ENCODE data around the gene CAV3. TPM values are rescaled to one million over a fixed set of nuclear protein-coding genes. Genes with fewer than 3 reads are reported as not detected.

CAV3 gene
- total RNA-seq, 1 donor: not detected

DNA sequence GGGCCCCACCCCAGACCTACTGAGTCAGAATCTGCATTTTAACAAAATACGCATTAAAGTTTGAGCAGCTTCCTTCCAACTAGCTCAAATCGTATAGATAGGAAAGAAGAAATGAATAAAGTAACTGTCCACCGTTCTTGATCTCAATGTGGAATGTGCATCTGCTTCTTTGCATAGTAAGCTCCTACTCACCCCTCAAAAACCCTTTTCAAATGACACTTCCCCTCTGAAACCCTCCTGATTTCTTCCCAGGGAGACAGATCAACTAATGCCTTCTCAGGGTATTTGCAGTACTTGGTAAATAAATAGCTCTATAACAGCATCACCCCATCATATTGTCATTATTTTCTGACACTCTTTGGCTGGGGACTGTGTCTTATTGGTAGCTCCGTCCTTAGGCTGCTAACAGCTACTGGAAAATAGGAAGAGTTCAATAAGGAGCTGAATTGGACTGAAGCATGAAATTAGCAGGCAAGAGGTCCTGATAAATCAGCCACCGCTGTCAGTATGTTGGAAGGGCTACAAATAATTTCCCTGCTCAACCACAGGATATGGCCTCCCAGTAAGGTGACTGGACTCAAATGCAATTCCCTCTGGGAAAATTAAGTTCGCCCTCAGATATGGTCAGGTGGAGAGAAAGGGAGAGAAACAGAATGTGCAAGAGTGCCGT, 25.6 kb downstream of the CAV3 start:
- DNase-seq (ENCODE audit: low read depth in 2 of 3, low spot score in 2 of 3): no peak

DNA sequence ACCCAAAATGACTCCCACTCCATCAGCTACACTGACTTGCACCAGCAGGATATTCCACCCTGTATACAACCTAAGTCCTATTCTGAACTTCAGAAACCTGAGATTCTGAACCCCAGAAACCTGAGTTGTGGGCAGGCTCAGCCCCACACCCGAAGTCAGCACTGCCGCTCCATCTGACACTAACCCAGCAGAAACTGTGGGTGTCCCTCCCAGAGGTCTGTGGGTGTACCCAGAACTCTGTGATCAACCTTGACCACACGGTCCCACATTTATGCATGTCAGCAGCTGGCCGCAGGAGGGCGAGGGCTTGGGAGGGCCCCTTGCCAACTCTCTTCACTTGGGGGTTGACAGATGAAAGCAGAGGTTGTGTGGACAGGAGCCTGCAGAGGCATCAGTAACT, 26.5 kb downstream of the CAV3 start:
- DNase-seq (ENCODE audit: low read depth in 2 of 3, low spot score in 2 of 3): no peak

DNA sequence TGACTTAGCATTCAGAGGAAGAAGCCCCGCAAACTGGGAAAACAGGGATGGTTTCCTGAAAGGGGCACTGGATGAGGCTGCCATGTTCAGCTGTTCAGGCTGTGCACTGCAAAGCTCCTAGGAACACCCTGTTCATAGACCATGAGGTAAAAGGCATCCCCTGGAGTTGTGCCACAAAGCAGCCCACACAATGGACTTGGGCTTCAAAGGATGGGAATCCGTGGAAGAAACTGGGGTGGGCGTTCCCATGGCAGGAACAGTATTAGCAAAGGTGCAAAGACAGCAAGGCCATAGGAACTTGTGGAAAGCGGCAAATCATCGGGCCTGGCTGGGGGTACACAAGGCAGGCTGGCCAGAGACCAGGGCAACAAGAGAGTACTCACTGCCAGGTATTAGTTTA, 26.9 kb downstream of the CAV3 start:
- no peak for DNase-seq (ENCODE audit: low read depth in 2 of 3, low spot score in 2 of 3)

DNA sequence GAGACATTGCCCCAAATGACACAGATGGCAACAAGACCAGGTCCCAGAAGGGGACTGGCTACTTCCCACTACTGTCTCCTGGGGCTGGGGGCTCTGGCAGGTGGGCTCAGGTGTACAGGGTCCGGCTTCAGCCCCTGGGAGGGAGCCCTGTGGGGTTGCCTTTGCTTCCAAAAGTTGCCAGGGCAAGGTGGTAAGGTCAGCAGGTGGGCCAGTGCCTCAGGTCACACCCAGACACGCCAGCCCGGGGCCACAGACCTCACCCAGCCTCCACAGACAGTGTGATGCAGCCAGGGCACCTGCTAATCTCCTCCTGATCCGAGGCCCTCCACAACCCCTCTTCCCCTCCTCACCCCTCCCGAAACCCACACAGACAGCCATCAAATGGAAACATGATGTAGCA, 28.3 kb downstream of the CAV3 start:
- DNase-seq (ENCODE audit: low read depth in 2 of 3, low spot score in 2 of 3): no peak

DNA sequence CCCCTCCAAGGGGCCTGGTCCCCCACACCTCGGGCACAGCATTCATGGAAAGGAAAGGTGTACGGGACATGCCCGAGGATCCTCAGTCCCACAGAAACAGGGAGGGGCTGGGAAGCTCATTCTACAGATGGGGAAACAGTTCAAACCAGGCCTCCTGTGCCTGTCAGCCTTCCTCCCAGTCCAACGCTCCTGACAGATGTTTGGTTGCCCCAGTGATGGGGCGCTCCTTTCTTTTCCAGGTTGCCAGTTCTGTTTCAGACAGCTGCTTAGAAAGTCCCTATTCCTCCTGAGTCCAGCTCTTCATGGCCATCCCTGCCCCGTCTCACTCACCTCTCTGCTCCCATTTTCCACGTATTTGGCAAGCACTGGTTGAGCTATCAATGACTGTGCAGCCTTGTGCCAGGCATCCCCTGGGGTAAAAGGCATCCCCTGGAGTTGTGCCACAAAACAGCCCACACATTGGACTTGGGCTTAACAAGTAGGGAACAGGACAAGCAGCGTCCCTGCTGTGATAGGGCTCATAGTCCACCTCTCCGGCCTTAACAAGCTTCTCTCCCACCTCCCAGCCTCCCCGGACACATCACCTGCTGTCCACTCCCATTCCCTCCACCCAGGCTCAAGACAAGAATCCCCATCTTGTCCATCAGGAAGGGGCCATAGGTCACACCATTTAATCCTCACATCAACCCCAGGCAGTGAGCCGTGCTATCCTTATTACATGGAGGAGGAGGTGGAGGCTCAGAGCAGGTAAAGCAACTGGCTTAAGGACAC, 29.2 kb downstream of the CAV3 start:
- no peak for DNase-seq (ENCODE audit: low read depth in 2 of 3, low spot score in 2 of 3)

DNA sequence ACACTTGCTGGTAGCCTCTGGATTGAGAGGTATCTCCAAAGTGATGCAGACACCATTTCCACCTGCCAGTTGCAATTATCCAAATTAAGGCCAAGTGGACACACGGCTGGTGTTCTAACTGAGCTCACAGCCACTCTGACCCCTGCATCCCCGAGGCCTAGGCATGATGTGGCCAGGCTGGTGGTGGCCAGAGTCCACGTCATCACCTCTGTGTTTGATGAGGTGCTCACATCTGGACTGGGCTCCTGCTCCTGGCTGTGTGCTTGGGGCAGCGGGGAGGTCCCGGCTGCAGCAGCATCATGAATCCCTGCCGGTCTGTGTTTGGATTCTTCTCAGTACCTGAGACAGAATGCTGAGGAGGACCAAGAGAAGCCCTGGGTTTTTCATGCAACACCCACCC, 30.9 kb downstream of the CAV3 start:
- DNase-seq (ENCODE audit: low read depth in 2 of 3, low spot score in 2 of 3): no peak

DNA sequence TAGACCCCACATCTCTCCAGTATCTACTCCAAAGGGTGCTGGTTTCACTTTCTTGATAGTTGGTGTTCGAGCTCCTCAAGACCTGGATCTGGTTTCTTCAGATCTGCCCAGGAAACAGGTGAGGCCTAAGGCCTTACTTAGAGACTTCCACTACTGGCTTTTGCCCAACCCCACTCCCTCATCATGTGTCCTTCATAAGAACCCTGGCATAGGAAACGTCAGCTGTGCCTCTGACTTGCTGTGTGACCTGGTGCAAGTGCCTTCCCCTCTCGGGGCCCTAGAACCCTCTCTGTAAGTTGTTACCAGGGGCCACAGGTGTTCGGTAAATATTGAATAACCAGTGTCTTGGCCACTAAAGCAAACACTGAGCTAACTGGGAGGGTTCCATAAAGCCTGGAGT, 31.9 kb downstream of the CAV3 start:
- DNase-seq (ENCODE audit: low read depth in 2 of 3, low spot score in 2 of 3): no peak

DNA sequence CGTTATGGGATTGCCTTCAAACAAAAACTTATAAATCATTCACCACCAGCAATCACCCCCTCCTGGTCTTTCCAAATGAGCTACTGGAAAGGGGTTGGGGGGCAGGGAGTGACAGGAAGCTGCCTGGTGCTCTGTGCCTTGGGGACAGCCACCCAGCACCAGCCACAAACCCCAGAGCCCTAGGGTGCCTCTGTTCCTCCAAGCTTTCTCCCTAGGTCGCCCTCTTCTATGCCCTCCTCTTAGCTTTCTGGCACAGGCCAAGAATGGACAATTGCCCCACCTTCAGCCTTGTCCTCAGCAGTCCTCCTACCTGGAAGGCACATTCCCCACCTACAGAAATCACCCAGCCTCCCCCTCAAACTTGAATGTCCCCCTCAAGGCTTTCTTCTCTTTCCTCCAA, 32.5 kb downstream of the CAV3 start:
- DNase-seq (ENCODE audit: low read depth in 2 of 3, low spot score in 2 of 3): no peak

DNA sequence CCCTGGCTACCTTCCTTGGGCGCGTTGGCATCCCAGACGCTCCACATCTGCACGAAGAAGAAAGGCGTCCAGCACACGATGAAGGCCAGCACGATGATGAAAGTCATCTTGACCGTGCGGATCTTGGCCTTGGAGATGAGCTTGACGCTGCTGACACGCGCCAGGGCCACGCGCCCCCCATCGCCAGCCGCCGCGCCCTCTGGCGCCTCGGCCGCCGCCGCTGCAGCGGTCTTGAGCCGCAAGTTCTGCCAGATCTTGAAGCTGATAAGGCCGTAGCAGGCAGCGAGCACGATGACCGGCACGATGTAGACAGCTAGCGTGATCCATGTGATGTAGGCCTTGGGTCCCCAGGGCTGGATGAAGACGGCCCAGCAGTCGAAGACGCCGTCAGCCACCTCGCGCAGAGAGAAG, 33.7 kb downstream of the CAV3 start:
- DNase-seq (ENCODE audit: low read depth in 2 of 3, low spot score in 2 of 3): peak in 1 of 3 donors; percentile 9

DNA sequence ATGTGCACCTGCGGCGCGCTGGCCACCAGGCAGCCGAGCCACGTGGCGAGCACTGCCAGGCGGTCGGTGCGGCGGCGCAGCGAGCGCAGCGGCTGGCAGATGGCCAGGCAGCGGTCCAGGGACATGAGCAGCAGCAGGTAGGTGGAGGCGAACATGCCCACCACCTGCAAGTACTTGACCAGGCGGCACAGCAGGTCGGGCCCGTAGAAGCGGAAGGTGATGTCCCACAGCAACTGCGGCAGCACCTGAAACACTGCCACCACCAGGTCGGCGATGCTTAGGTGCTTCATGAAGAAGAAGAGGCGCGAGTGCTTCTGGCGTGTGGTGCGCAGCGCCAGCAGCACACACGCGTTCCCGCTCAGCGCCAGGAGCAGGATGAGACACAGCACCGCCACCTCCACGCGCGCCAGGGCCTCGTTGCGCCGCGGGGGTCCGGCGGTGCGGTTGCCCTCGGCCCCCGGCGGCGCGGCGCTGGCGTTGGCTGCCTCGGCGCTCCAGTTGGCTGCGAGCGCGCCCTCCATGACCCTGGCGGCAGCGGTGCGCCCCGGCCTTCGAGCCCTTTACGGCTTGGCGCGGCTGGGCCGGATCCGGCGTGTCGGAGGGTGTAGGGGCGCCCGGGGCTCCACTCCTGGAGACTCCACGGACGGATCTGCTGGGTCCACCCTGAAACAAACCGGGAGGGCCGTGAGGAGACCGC, 34.2 kb downstream of the CAV3 start:
- DNase-seq (ENCODE audit: low read depth in 2 of 3, low spot score in 2 of 3): peak in 2 of 3 donors; percentile 39 to 53

DNA sequence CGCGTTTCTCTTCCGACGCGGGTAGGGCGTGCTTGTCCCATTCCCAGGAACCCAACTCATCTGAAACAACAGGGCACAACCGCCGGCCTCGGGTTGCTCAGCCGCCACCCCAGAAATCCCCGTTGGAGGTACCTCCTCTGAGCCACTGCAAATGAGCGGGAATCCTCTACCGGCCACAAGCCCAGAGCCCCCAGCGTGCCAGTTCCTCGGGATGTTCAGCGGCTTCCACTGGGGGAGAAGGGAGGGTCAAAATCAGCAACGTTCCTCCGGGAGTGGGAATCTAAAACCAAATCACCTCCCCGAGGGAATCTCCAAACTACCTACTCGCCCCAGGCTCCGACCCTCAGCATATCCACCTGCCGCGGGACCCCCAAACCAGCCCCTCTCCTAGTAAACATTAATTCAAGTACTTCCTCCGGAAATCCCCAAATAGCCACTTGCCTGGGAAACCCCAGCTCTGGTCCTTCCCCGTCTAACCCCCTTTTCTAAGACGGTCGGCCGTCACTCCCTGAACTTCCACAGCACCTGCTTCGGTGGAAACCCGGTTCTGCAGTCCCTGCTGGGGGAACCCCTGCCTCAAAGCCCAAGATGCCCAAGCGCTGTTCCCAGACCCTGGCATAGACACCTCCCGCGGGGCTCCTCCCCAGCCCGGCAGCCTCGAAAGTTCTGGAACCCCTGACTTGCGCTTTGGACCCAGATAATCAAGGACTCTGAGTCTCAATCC, 34.9 kb downstream of the CAV3 start:
- peak in 2 of 3 donors; percentile 5 to 8 for DNase-seq (ENCODE audit: low read depth in 2 of 3, low spot score in 2 of 3)

DNA sequence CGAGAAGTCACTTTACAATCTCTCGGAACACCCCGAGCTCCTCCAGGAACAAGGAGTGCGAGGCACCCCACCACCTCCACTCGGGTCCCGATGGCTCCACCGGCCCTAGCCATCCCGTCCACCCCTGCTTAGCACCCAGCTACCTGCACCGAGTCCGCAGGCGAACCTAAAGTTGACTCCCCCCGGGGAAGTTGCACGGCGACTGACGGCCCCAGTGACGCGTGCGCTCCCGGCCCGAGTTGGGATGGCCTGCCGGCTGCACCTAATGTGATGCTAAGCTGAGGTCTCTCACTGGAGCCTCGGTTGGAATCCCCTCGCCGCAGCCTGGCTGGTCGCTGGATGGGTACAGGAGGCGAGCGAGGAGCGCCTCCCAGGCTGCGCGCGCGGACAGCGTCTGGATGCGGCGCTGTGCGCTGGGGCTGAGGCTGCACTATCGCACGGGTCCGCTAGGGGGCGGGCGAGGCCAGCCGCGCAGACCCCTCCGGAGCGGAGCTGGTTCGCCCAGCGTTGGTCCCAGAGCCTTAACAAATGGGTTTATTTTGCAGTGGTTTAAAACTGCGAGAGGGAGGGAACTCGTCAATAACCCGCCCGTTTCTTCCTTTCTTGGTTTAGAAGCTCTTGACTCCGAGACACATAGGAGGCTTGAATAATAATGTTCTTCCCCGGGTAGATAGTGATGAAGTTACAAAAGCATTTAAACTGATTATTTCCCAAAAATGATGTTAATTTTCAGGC, 35.7 kb downstream of the CAV3 start, which contains the start of gene OXTR:
TSS of gene OXTR (minus strand) at position 526 of the 735 bp plus-strand sequence. CDS start 1,426 bp downstream, outside the sequence.
- peak in 2 of 3 donors; percentile 46 to 68 for DNase-seq (ENCODE audit: low read depth in 2 of 3, low spot score in 2 of 3)

DNA sequence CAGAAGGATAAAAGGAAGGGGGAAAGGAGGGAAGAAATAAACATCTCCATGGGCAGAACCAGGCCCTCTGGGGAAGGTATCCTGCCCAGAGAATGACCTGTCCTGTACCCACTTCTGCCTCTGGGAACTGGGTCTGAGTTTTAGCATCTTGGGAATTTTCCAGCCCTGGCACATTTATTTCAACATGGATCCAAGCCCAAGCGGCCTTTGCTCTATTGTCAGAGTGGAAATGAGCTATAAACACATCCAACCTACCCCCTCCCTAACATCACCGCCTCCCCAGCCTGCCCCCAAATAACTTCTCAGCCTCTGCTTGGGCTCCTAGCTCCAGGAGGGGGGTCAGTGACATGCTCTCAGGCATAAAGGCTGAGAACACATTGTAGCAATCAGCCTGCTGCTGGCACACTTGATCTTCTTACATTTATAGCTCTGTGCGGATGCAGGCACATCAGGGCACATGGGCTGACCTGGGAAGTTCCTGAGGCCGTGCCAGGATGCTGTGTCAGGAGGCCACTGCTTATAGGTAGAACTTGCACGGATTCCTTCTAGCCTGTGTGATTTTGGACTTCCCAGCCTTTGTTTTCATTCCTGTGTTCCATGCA, 40.4 kb downstream of the CAV3 start:
- no peak for DNase-seq (ENCODE audit: low read depth in 2 of 3, low spot score in 2 of 3)

DNA sequence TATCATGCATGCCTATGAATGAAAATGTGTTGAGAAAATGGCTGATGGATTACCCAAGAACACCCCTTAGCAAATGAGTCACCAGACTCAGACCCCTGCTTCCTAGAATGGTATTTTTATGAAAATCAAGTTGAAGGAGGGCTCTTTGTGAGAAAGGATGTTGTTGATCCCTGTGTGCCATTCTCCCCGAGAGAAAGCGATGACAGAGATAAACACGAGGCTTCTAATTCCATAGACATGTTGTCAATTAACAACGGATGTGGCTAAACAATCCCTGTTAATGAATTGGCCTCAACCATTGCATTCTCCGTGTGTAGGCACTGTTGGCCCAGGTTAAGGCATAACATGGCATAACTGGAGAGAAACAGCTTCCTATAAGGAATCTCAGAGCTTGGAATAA, 41.6 kb downstream of the CAV3 start:
- DNase-seq (ENCODE audit: low read depth in 2 of 3, low spot score in 2 of 3): no peak

DNA sequence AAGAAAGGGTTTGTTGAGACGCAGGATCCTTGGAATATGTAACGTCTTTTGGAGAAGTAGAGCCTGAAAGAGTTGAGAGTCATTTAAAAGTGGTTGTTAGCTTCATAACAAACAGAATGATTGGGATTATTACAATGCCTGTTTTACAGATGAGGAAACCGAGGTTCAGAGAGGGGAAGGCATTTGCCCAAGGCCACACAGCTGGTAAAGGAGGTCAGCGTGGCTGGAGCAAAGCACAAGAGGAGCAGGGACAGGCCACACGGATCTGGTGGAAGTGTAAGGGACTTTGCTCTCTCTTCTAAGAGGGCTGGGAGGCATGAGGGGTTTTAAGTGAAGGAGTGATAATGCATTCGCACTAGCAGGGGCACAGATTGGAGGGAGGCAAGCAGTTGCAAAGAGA, 42.0 kb downstream of the CAV3 start:
- no peak for DNase-seq (ENCODE audit: low read depth in 2 of 3, low spot score in 2 of 3)

DNA sequence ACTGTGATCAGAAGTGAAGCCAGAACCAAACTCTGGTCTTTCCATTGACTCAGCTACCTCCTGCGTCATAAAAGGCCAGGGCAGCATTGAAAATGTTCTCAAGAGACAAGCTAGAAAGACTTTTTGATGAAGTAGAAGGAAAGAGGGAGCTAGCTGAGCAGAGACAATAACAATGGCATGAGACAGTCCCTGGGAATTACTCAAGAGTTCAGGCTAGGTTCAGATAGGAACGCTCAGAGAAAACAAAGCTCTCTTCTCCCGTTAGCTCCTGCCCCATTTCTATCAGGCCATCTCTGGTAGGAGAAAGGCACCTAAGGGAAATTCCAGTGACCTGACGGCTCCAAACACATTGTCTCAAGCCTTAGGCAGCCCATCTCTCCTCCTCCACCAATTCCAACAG, 42.8 kb downstream of the CAV3 start:
- no peak for DNase-seq (ENCODE audit: low read depth in 2 of 3, low spot score in 2 of 3)

DNA sequence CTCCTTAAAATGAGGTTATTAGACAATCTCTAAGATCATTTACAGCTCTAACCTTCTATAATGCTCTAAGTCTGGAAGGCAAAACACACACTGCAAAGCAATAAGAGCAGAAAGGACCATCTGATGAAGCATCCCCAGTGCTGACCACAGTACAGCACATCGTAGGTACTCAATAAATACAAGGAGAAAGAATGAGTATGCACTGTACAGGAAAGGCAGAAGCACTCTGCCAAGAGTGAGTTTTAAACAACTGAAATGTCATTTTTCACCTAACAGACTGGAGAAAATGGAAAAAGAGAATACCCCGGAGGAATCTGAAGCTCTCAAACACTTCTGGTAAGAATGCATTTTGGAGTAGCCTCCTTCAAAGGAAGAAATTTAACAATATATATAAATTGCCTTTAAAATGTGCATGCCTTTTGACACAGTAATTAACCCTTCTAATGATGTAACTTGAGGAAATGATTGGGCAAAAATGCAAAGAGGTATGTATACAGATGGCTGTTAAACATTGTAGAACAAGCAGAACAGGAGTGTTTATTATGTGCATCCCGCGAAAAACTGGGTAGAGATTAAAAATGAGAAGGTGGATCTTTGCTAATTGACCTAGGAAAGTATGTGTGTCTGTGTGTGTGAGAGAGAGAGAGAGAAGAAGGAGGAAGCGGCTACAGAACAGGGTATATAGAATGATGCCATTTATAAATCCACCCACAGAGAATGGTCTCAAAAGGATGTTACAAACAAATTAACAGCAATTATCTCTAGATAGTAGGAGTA, 43.8 kb downstream of the CAV3 start:
- DNase-seq (ENCODE audit: low read depth in 2 of 3, low spot score in 2 of 3): no peak

DNA sequence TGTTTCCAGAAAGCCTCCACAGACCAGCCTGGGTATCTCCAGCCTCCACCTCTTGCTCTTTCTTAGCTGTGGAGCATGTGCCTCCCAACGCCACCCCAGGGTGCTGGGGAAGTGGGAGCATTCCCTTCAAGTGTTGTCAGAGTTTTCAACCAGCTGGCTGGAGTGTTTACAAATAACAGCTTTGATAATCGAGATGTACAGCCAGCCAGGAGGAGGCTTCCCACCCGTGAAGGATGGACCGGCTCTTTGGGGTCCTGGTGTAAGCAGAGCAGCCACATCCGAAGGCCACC, 44.3 kb downstream of the CAV3 start:
- DNase-seq (ENCODE audit: low read depth in 2 of 3, low spot score in 2 of 3): no peak

DNA sequence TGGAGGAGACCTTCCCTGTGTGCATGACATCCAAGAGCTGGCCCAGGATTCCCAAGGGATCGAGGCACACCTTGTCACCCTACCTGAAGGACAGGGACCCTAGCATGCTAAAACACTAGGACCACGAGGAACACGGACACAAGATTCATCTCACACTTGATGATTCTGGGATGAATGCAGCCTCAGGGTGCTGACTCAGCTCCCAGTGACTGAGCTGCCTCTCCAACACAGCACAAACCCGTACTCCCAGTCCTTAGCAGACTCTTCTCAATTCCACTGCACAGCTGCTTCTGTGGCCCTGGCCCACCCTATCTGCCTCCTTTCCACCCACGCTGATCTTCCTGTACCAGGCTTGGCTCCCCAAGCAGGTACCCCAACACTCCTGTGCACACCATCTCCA, 44.9 kb downstream of the CAV3 start:
- DNase-seq (ENCODE audit: low read depth in 2 of 3, low spot score in 2 of 3): no peak

All from hematopoietic multipotent progenitor cell (in vitro differentiated cells).